HG03066 (cell line): Measurements from ENCODE around the gene SUMO3.

Experiments
- ATAC-seq: cut with Tn5 transposase; IDR thresholded peaks from one replicate; pipeline ENCODE4 v1.9.1; 2021; ENCODE audit warnings: low read depth; ENCODE audit not compliant: unreplicated experiment

The SUMO3 gene

GRCh38 chr21:44783020-44783696 is 34.7 kb downstream of the SUMO3 start:
- no peak for ATAC-seq

- no peak for ATAC-seq
Observed at GRCh38 chr21:44780767-44781459, 36.9 kb downstream of the SUMO3 start.

GRCh38 chr21:44780137-44780502 is 37.7 kb downstream of the SUMO3 start:
- ATAC-seq = no peak

GRCh38 chr21:44779417-44780136 is 38.3 kb downstream of the SUMO3 start:
- ATAC-seq = no peak

- ATAC-seq = no peak
Observed at GRCh38 chr21:44778983-44779382, 38.9 kb downstream of the SUMO3 start.

- ATAC-seq = no peak
Observed at GRCh38 chr21:44778499-44778911, 39.4 kb downstream of the SUMO3 start.

GRCh38 chr21:44778094-44778493 is 39.8 kb downstream of the SUMO3 start:
- no peak for ATAC-seq

- no peak for ATAC-seq
Observed at GRCh38 chr21:44774972-44775371, 42.9 kb downstream of the SUMO3 start.

- ATAC-seq = no peak
Observed at GRCh38 chr21:44773291-44773932, 44.5 kb downstream of the SUMO3 start.

GRCh38 chr21:44771896-44772525 is 45.9 kb downstream of the SUMO3 start:
- ATAC-seq = no peak

- no peak for ATAC-seq
Observed at GRCh38 chr21:44767834-44768831, 49.7 kb downstream of the SUMO3 start.

GRCh38 chr21:44766818-44767354 is 51.0 kb downstream of the SUMO3 start:
- ATAC-seq = no peak

GRCh38 chr21:44766014-44766817 is 51.6 kb downstream of the SUMO3 start:
- ATAC-seq = no peak

- no peak for ATAC-seq
Observed at GRCh38 chr21:44765231-44766013, 52.4 kb downstream of the SUMO3 start.

GRCh38 chr21:44764319-44765230 is 53.3 kb downstream of the SUMO3 start:
- ATAC-seq = no peak

GRCh38 chr21:44763451-44764318 is 54.2 kb downstream of the SUMO3 start:
- no peak for ATAC-seq
